Sigmoid colon (tissue), 4 donors: ENCODE measurements around the gene KIF22.

ENCODE experiments used
- CTCF ChIP-seq, 4 experiments: fragments of 450-650 bp in 3 of 4; fragments of 200-600 bp in 1 of 4; IDR thresholded peaks; one replicate each; pipeline ENCODE4 v1.5.1; 2016 to 2019; ENCODE audit warnings: antibody characterized with exemption in 4 of 4, mild to moderate bottlenecking in 3 of 4, moderate library complexity in 2 of 4
- EP300 ChIP-seq, 4 donors: sonication (generic); formaldehyde crosslinking; IDR thresholded peaks; one replicate each; pipeline ENCODE4 v1.6.1; 2017; ENCODE audit warnings: antibody characterized with exemption in 4 of 4
- POLR2A ChIP-seq, 2 donors: fragments of 450-650 bp; IDR thresholded peaks; one replicate each; pipeline ENCODE4 v1.6.1; 2016; ENCODE audit warnings: antibody characterized with exemption in 2 of 2, mild to moderate bottlenecking in 2 of 2, moderate library complexity in 2 of 2

GRCh38 chr16:29824589-29825144 is 34.1 kb downstream of the KIF22 start:
- TF ChIP-seq POLR2A (IDR thresholded peaks at IDR 0.05) (no peak), CTCF (IDR thresholded peaks at IDR 0.05) (no peak), EP300 (IDR thresholded peaks at IDR 0.05) (no peak)
